Duodenal mucosa (tissue), 2 donors: ENCODE measurements around the gene LYRM1.

Source experiments
- H3K27ac ChIP-seq: one replicate; pipeline ENCODE4 v1.7.0; 2013; ENCODE audit warnings: low read depth, low read length
- H3K27me3 ChIP-seq, 2 donors: one replicate each; pipeline ENCODE4 v1.7.0; 2013; ENCODE audit warnings: low read length in 2 of 2, control low read depth in 1 of 2; ENCODE audit not compliant: insufficient read depth in 2 of 2, control insufficient read depth in 1 of 2
- H3K36me3 ChIP-seq, 2 donors: one replicate each; pipeline ENCODE4 v1.7.0; 2013; ENCODE audit warnings: low read length in 2 of 2, control low read depth in 1 of 2; ENCODE audit not compliant: insufficient read depth in 2 of 2, control insufficient read depth in 1 of 2
- H3K4me1 ChIP-seq, 2 donors: one replicate each; pipeline ENCODE4 v1.7.0; 2013; ENCODE audit warnings: low read length in 2 of 2, control low read depth in 1 of 2; ENCODE audit not compliant: insufficient read depth in 2 of 2, control insufficient read depth in 1 of 2
- H3K4me3 ChIP-seq, 2 donors: one replicate each; pipeline ENCODE4 v1.7.0; 2013; ENCODE audit warnings: low read length in 2 of 2, low read depth in 1 of 2
- H3K9ac ChIP-seq, 2 donors: one replicate each; pipeline ENCODE4 v1.7.0; 2013; ENCODE audit warnings: low read length in 2 of 2, low read depth in 1 of 2
- H3K9me3 ChIP-seq, 2 donors: one replicate each; pipeline ENCODE4 v1.7.0; 2013; ENCODE audit warnings: low read length in 2 of 2, control low read depth in 1 of 2; ENCODE audit not compliant: control insufficient read depth in 1 of 2

LYRM1 gene, protein sequence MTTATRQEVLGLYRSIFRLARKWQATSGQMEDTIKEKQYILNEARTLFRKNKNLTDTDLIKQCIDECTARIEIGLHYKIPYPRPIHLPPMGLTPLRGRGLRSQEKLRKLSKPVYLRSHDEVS

GRCh38 chr16:20900299-20901067 lies at the start of gene LYRM1, which contains the start of gene DCUN1D3:
LYRM1 (plus strand) TSS chr16:20900771; CDS start chr16:20915556, 14,785 bp downstream.
DCUN1D3 (minus strand) TSS chr16:20900358; CDS start chr16:20862538, 37,820 bp downstream.
- Histone ChIP-seq H3K4me3 (peak within 1 kb of the TSS; percentile 80 to 94), H3K9me3 (no peaks in the 10 kb centered on the region), H3K27me3 (no peaks in the 10 kb centered on the region), H3K36me3 (peaks cover 0 to 12% of the 10 kb centered on the region in 2 donors), H3K4me1 (peaks cover 57 to 60% of the 10 kb centered on the region in 2 donors), H3K27ac (peak within 1 kb of the TSS; percentile 93), H3K9ac (peak within 1 kb of the TSS; percentile 84 to 92)

DNA sequence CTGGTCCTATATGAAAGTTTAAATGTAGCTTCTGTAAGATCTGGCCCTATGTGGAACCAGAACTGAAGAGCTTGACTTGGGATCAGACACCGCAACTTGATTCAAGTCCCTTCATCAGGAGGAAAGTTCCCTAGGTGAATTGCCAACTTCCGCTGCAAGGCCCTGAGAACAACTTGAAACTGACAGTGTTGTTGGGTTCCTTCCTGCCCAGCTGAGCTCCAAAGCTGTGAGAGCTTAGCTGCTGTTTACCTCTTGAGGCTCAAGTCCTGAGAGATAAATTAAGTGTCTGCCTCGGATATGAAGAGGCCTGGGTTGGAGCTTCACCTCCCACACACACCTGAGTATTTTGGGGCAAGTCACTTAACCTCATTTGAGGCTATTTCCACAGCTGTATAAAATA lies 49.6 kb upstream of the LYRM1 start:
- H3K9me3 ChIP-seq = no peaks in the 10 kb centered on the region
- no peaks in the 10 kb centered on the region for H3K27me3 ChIP-seq
- peaks cover 7 to 16% of the 10 kb centered on the region in 2 donors for H3K36me3 ChIP-seq
- H3K4me1 ChIP-seq = no peaks in the 10 kb centered on the region
- H3K9ac ChIP-seq = no peak overlapping the region
- H3K27ac ChIP-seq = no peak overlapping the region
- H3K4me3 ChIP-seq = no peak overlapping the region

DNA sequence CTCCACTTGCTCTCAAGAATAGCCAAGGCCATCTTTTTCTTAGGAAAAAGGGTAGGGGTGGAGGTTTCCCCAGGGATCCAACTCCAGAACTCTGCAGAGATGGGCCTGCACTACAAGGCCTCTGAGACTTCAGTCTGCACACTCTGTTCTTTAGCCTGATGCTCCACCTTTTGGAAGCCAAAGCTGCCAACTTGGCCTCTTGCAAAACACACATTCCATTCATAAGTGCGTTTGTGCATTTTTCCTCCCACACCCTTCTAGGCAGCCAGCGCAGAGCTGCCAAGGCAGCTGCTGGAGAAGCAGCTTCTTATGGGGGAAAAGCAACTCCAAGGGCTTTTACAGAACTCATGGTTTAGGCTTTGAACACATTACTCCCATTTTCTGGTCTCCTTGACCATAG lies 49.0 kb upstream of the LYRM1 start:
- H3K27ac ChIP-seq = no peak overlapping the region
- no peak overlapping the region for H3K9ac ChIP-seq
- H3K9me3 ChIP-seq = no peaks in the 10 kb centered on the region
- no peaks in the 10 kb centered on the region for H3K27me3 ChIP-seq
- no peak overlapping the region for H3K4me3 ChIP-seq
- no peaks in the 10 kb centered on the region for H3K4me1 ChIP-seq
- H3K36me3 ChIP-seq = peaks cover 7 to 10% of the 10 kb centered on the region in 2 donors

DNA sequence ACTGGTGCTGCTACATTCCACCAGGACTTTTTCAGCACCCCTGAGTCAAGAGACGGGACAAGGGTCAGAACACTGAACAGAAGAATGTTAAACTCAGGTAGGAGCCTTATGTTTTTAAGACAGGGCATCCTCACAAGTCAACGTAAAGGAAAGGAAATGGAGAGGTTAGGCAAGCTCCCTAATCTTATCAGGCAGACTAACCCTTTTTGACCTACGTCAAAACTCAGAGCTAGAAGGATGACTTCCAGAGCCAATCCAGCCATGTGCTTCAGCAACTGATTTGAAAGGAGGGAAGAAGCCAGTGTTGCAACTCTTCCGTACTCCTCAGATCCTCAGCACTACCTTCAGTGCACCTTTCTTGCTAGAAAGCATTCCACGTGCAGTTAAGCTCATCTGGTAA lies 47.4 kb upstream of the LYRM1 start:
- H3K27me3 ChIP-seq = no peaks in the 10 kb centered on the region
- H3K4me3 ChIP-seq = no peak overlapping the region
- H3K36me3 ChIP-seq = peaks cover 7 to 10% of the 10 kb centered on the region in 2 donors
- no peak overlapping the region for H3K27ac ChIP-seq
- no peaks in the 10 kb centered on the region for H3K9me3 ChIP-seq
- H3K9ac ChIP-seq = no peak overlapping the region
- no peaks in the 10 kb centered on the region for H3K4me1 ChIP-seq

DNA sequence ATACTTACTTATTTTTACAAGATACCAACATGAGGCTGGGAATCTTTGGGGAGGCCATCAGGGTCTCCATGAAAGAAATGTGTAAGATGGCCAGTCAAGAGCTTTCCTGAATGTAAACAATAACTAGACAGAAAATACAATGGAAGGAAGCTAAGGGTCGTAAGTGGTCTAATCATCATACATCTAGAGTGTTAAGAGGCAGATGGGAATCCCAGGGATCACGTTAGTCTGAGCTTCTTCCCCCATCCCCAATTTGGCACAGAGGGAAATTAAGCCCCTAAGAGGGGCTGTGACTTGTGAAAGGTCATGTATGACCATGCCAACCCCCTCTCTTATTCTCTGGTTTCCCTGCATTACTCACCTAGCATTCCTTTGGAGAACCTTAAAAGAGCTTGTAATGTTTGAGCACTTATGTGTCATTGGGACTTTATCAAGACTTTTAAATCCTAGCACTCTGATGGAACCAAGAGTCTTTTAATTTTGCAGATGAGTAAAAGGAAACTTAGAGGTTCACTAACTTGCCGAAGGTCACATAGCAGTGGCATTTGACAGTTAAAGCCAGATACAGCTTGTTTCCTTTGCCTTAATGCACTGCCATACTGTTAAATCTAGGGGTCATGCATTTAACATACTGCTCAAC lies 46.5 kb upstream of the LYRM1 start:
- no peak overlapping the region for H3K4me3 ChIP-seq
- no peaks in the 10 kb centered on the region for H3K27me3 ChIP-seq
- no peaks in the 10 kb centered on the region for H3K4me1 ChIP-seq
- no peak overlapping the region for H3K9ac ChIP-seq
- no peak overlapping the region for H3K27ac ChIP-seq
- H3K9me3 ChIP-seq = no peaks in the 10 kb centered on the region
- H3K36me3 ChIP-seq = peaks cover 7 to 10% of the 10 kb centered on the region in 2 donors

DNA sequence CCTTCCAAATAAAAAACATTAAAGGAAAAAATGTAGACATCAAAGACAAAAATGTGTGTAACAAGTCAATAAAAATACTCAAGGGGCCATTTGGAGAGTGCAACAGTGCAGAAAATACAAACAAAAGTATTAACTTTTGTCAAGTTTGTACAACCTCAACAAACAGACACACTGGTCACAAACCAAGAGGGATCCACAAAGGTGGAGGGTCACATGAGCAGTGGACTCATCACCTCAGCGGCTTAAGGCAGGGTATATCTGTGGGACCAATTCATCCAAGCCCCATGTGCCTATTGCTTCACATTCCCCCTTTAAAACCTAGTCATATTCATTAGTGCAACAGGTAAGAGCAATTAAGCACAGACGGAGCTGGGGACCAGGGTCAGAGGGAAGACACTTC lies 45.6 kb upstream of the LYRM1 start:
- H3K4me3 ChIP-seq = no peak overlapping the region
- no peaks in the 10 kb centered on the region for H3K9me3 ChIP-seq
- peaks cover 7 to 16% of the 10 kb centered on the region in 2 donors for H3K36me3 ChIP-seq
- no peak overlapping the region for H3K27ac ChIP-seq
- H3K27me3 ChIP-seq = no peaks in the 10 kb centered on the region
- H3K4me1 ChIP-seq = no peaks in the 10 kb centered on the region
- no peak overlapping the region for H3K9ac ChIP-seq

DNA sequence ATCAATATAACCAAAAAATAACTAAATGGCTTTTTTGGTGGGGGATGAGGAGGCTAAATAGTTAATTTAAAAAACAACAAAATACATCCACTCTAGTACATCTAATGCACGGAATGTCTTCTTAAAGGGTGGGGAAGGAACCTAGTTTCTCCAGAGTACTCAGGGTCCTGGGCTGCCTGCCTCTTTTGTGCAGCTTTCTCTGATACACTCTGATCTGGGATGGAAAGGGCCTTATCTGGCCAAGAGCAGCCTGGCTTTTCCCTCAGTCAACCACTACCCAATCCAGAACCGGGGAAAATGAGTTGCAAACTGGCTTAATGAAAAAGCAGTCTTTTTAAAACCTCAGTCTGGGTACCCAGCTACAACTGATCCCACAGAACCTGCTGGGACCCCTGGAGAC lies 43.3 kb upstream of the LYRM1 start:
- H3K27ac ChIP-seq = no peak overlapping the region
- H3K9me3 ChIP-seq = no peaks in the 10 kb centered on the region
- H3K27me3 ChIP-seq = no peaks in the 10 kb centered on the region
- no peak overlapping the region for H3K9ac ChIP-seq
- no peaks in the 10 kb centered on the region for H3K4me1 ChIP-seq
- peaks cover 18 to 38% of the 10 kb centered on the region in 2 donors for H3K36me3 ChIP-seq
- no peak overlapping the region for H3K4me3 ChIP-seq

- no peaks in the 10 kb centered on the region for H3K4me1 ChIP-seq
- peaks cover 20 to 40% of the 10 kb centered on the region in 2 donors for H3K36me3 ChIP-seq
- no peak overlapping the region for H3K4me3 ChIP-seq
- no peak overlapping the region for H3K9ac ChIP-seq
- H3K9me3 ChIP-seq = no peaks in the 10 kb centered on the region
- H3K27ac ChIP-seq = no peak overlapping the region
- H3K27me3 ChIP-seq = no peaks in the 10 kb centered on the region
Measured at GRCh38 chr16:20859229-20859628, 41.3 kb upstream of the LYRM1 start.

DNA sequence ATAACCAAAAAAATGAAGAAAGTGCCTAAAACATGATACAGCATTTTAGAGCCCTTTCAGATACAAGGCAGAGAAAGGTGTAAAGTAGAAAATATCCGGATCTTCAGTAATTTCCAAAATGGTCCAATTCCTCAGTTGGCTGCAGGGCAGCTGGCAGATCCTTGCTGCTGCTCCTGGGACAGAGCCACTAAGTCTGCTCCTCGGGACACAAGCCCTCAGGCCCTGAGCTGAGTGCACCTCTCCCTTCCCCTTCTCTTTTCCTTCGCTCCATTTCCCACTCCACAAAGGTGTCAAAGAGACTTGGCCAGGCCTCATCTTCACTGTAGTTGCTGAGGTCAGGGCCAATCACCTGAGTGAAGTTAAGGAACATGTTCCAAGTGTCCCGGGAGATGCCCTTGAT lies 40.9 kb upstream of the LYRM1 start:
- Histone ChIP-seq H3K9ac (no peak overlapping the region), H3K27ac (no peak overlapping the region), H3K4me3 (no peak overlapping the region), H3K36me3 (peaks cover 20 to 40% of the 10 kb centered on the region in 2 donors), H3K4me1 (no peaks in the 10 kb centered on the region), H3K27me3 (no peaks in the 10 kb centered on the region), H3K9me3 (no peaks in the 10 kb centered on the region)

DNA sequence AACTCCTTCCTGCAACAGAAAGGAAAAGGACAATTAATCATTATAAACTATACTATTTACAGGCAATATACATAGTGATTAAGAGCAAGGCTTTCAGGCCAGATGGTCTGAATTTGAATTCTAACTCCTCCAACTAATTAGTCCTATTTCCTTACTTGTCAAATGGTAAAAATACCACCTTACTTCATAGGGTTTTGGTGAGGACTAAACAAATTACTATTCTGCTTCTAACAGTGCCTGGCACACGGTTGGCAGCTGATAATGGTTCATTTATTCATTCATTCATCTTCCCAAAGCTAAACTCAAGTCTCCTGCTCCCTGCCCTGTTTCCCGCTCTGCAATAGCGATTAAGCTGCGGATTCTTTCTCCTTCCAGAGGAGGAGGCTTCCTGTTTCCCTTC lies 40.2 kb upstream of the LYRM1 start:
- no peak overlapping the region for H3K9ac ChIP-seq
- peaks cover 16 to 35% of the 10 kb centered on the region in 2 donors for H3K36me3 ChIP-seq
- H3K27ac ChIP-seq = no peak overlapping the region
- H3K27me3 ChIP-seq = no peaks in the 10 kb centered on the region
- H3K4me3 ChIP-seq = no peak overlapping the region
- no peaks in the 10 kb centered on the region for H3K9me3 ChIP-seq
- H3K4me1 ChIP-seq = peaks cover 0 to 1% of the 10 kb centered on the region in 2 donors
